ENCODE results near the gene PARVA.

PARVA gene

GRCh38 chr11:12502046-12502445 lies 124.7 kb downstream of the PARVA start (continued):
- TF ChIP-seq TOX (CRISPR knock-in tag; IDR thresholded peaks at IDR 0.05; ENCODE audit: borderline replicate concordance) (no peak), ARNTL (CRISPR knock-in tag; IDR thresholded peaks at IDR 0.05; ENCODE audit: borderline replicate concordance, low read depth) (no peak)

DNA sequence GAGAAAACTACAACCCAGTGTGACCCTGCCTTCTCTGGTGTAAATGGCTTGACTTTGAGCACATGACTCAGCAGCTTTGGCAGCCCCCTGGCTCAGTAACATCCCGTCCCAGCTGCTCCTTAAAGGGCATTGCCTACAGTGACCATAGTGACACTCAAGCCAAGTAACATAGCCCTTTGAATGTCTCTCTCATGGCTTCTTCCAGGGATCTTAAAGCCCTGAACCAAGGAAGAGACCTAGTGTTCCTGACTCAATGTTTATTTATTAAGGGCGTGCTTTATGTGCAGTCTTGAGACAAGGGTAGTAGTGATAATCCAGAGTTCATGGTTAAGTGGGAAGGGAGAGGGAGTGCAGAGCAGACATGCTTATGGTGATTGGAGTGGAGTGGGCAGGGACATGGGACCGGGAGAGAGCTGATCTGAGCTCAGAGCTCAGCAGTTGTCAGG lies 125.7 kb downstream of the PARVA start:
- TF ChIP-seq ZC3H10 (CRISPR knock-in tag; IDR thresholded peaks at IDR 0.05) (no peak), CSDC2 (CRISPR knock-in tag; IDR thresholded peaks at IDR 0.05) (no peak), TSHZ2 (CRISPR knock-in tag; IDR thresholded peaks at IDR 0.05) (no peak), GLIS3 (CRISPR knock-in tag; IDR thresholded peaks at IDR 0.05) (no peak), SNAI2 (CRISPR knock-in tag; IDR thresholded peaks at IDR 0.05) (no peak), TCF4 (CRISPR knock-in tag; IDR thresholded peaks at IDR 0.05; ENCODE audit: borderline replicate concordance) (no peak), ESRRG (CRISPR knock-in tag; IDR thresholded peaks at IDR 0.05) (no peak), RARB (CRISPR knock-in tag; IDR thresholded peaks at IDR 0.05) (no peak), BACH2 (CRISPR knock-in tag; IDR thresholded peaks at IDR 0.05; ENCODE audit: borderline replicate concordance) (no peak), OSR1 (CRISPR knock-in tag; IDR thresholded peaks at IDR 0.05) (no peak), PPARA (CRISPR knock-in tag; IDR thresholded peaks at IDR 0.05; ENCODE audit: borderline replicate concordance) (no peak), TOX (CRISPR knock-in tag; IDR thresholded peaks at IDR 0.05; ENCODE audit: borderline replicate concordance) (no peak), ZNF565 (CRISPR knock-in tag; conservative IDR thresholded peaks at IDR 0.05; ENCODE audit: low read depth) (no peak), ARNTL (CRISPR knock-in tag; IDR thresholded peaks at IDR 0.05; ENCODE audit: borderline replicate concordance, low read depth) (no peak), ZNF70 (CRISPR knock-in tag; IDR thresholded peaks at IDR 0.05) (no peak), ISL1 (CRISPR knock-in tag; IDR thresholded peaks at IDR 0.05) (no peak), ZFP3 (CRISPR knock-in tag; IDR thresholded peaks at IDR 0.05) (no peak)
- TF ChIP-seq, protein P1, sequence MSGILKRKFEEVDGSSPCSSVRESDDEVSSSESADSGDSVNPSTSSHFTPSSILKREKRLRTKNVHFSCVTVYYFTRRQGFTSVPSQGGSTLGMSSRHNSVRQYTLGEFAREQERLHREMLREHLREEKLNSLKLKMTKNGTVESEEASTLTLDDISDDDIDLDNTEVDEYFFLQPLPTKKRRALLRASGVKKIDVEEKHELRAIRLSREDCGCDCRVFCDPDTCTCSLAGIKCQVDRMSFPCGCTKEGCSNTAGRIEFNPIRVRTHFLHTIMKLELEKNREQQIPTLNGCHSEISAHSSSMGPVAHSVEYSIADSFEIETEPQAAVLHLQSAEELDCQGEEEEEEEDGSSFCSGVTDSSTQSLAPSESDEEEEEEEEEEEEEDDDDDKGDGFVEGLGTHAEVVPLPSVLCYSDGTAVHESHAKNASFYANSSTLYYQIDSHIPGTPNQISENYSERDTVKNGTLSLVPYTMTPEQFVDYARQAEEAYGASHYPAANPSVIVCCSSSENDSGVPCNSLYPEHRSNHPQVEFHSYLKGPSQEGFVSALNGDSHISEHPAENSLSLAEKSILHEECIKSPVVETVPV (CRISPR knock-in tag; IDR thresholded peaks at IDR 0.05): no peak
- TF ChIP-seq, protein P2, sequence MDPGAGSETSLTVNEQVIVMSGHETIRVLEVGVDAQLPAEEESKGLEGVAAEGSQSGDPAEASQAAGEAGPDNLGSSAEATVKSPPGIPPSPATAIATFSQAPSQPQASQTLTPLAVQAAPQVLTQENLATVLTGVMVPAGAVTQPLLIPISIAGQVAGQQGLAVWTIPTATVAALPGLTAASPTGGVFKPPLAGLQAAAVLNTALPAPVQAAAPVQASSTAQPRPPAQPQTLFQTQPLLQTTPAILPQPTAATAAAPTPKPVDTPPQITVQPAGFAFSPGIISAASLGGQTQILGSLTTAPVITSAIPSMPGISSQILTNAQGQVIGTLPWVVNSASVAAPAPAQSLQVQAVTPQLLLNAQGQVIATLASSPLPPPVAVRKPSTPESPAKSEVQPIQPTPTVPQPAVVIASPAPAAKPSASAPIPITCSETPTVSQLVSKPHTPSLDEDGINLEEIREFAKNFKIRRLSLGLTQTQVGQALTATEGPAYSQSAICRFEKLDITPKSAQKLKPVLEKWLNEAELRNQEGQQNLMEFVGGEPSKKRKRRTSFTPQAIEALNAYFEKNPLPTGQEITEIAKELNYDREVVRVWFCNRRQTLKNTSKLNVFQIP (CRISPR knock-in tag; IDR thresholded peaks at IDR 0.05; ENCODE audit: borderline replicate concordance, low read depth): no peak
- no peak for ATAC-seq

DNA sequence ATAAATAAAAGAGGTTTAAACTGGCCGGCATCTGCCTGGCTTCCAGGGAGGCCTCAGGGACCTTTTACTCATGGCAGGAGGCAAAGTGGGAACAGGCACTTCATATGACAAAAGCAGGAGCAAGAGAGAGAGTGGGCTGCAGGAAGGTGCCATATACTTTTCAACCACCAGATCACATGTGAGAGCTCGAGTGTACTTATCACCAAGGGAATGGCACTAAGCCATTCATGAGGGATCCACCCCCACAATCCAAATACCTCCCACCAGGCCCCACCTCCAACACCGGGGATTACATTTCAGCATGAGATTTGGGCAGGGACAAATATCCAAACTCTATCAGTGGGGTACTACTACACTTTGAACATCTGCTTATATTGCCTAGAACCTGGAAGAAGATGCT lies 126.5 kb downstream of the PARVA start:
- TF ChIP-seq TOX (CRISPR knock-in tag; IDR thresholded peaks at IDR 0.05; ENCODE audit: borderline replicate concordance): no peak
- TF ChIP-seq ZNF565 (CRISPR knock-in tag; conservative IDR thresholded peaks at IDR 0.05; ENCODE audit: low read depth): no peak
- no peak for TF ChIP-seq PATZ1 (CRISPR knock-in tag; IDR thresholded peaks at IDR 0.05; ENCODE audit: borderline replicate concordance)
- no peak for TF ChIP-seq RARB (CRISPR knock-in tag; IDR thresholded peaks at IDR 0.05)
- TF ChIP-seq BACH2 (CRISPR knock-in tag; IDR thresholded peaks at IDR 0.05; ENCODE audit: borderline replicate concordance): no peak
- TF ChIP-seq CSDC2 (CRISPR knock-in tag; IDR thresholded peaks at IDR 0.05): no peak
- no peak for TF ChIP-seq ZFP30 (CRISPR knock-in tag; IDR thresholded peaks at IDR 0.05)
- TF ChIP-seq, protein P2 (CRISPR knock-in tag; IDR thresholded peaks at IDR 0.05; ENCODE audit: borderline replicate concordance, low read depth): no peak
- no peak for TF ChIP-seq PPARA (CRISPR knock-in tag; IDR thresholded peaks at IDR 0.05; ENCODE audit: borderline replicate concordance)
- no peak for TF ChIP-seq ZC3H10 (CRISPR knock-in tag; IDR thresholded peaks at IDR 0.05)
- no peak for TF ChIP-seq ZFP3 (CRISPR knock-in tag; IDR thresholded peaks at IDR 0.05)
- TF ChIP-seq TSHZ2 (CRISPR knock-in tag; IDR thresholded peaks at IDR 0.05): no peak
- ATAC-seq: no peak
